GM23338 (cell line): Measurements from ENCODE around the gene DEFB115. TPM values are rescaled to one million over a fixed set of nuclear protein-coding genes. Genes with fewer than 3 reads are reported as not detected.
"Not testable (repeated sequence)": the region's sequence is repeated elsewhere in the genome, so short reads cannot be mapped to it uniquely, and the experiment has no call there.

Experiments
- ATAC-seq: fragments of 200-7000 bp; cut with Tn5 transposase; 3 replicates; pipeline ENCODE4 v1.9.1; 2020
- DNase-seq: peaks from one replicate; pipeline ENCODE4 v3.0.0-alpha.2; 2015; ENCODE audit warnings: low spot score
- H2AFZ ChIP-seq: fragments of 200-600 bp; sonication (generic); 2 replicates; pipeline ENCODE4 v1.8.0; 2016; ENCODE audit warnings: antibody characterized with exemption, mild to moderate bottlenecking, moderate library complexity
- H3F3A ChIP-seq: fragments of 200-600 bp; sonication (generic); replicated peaks from 2 replicates; pipeline ENCODE4 v1.8.0; 2017; ENCODE audit warnings: antibody characterized with exemption, mixed run types, low read depth
- H3K27ac ChIP-seq: fragments of 200-600 bp; sonication (generic); 2 replicates; pipeline ENCODE4 v1.6.1; 2016; ENCODE audit warnings: low read depth
- H3K27me3 ChIP-seq: fragments of 200-600 bp; sonication (generic); 2 replicates; pipeline ENCODE4 v1.8.0; 2016; ENCODE audit warnings: mild to moderate bottlenecking, mixed run types, moderate library complexity; ENCODE audit not compliant: insufficient read depth
- H3K36me3 ChIP-seq: fragments of 200-600 bp; sonication (generic); 2 replicates; pipeline ENCODE4 v1.8.0; 2016; ENCODE audit warnings: mild to moderate bottlenecking; ENCODE audit not compliant: insufficient read depth
- H3K4me1 ChIP-seq: fragments of 200-600 bp; sonication (generic); 2 replicates; pipeline ENCODE4 v1.8.0; 2016; ENCODE audit warnings: mild to moderate bottlenecking, moderate library complexity; ENCODE audit not compliant: insufficient read depth
- H3K4me2 ChIP-seq: fragments of 200-600 bp; sonication (generic); 2 replicates; pipeline ENCODE4 v1.7.1; 2017; ENCODE audit warnings: mixed run types
- H3K4me3 ChIP-seq: fragments of 200-600 bp; sonication (generic); 2 replicates; pipeline ENCODE4 v1.6.1; 2016; ENCODE audit warnings: mixed run types
- H3K79me2 ChIP-seq: fragments of 200-600 bp; sonication (generic); replicated peaks from 2 replicates; pipeline ENCODE4 v1.8.0; 2017; ENCODE audit warnings: mild to moderate bottlenecking; ENCODE audit not compliant: insufficient read depth
- H3K9me2 ChIP-seq: fragments of 200-600 bp; sonication (generic); 2 replicates; pipeline ENCODE4 v1.8.0; 2017; ENCODE audit not compliant: insufficient read depth
- H4K20me1 ChIP-seq: fragments of 200-600 bp; sonication (generic); replicated peaks from 2 replicates; pipeline ENCODE4 v1.8.0; 2017; ENCODE audit warnings: mild to moderate bottlenecking; ENCODE audit not compliant: insufficient read depth
- H3K27ac Mint-ChIP-seq: 2 replicates; pipeline ENCODE4 v1.8.0; 2020; ENCODE audit warnings: inconsistent platforms, mild to moderate bottlenecking, moderate library complexity, mixed read lengths
- H3K27me3 Mint-ChIP-seq: 3 replicates; pipeline ENCODE4 v1.8.0; 2022; ENCODE audit warnings: low read depth, mild to moderate bottlenecking, moderate library complexity, mixed read lengths, inconsistent platforms; ENCODE audit not compliant: insufficient read depth, poor library complexity
- H3K36me3 Mint-ChIP-seq: 3 replicates; pipeline ENCODE4 v1.8.0; 2021; ENCODE audit warnings: low read depth, mild to moderate bottlenecking, inconsistent platforms, moderate library complexity, mixed read lengths
- H3K4me1 Mint-ChIP-seq: 3 replicates; pipeline ENCODE4 v1.8.0; 2020; ENCODE audit warnings: mild to moderate bottlenecking, inconsistent platforms, mixed read lengths
- H3K4me3 Mint-ChIP-seq: 3 replicates; pipeline ENCODE4 v1.8.0; 2021; ENCODE audit warnings: moderate library complexity, mild to moderate bottlenecking, inconsistent platforms, mixed read lengths
- H3K9me3 Mint-ChIP-seq: 3 replicates; pipeline ENCODE4 v1.8.0; 2020; ENCODE audit warnings: moderate library complexity, mild to moderate bottlenecking, inconsistent platforms, mixed read lengths
- CTCF ChIP-seq, 2 experiments: fragments of 200-600 bp in 1 of 2; sonication (generic) in 1 of 2; conservative IDR thresholded peaks; 2 replicates each; pipeline versions ENCODE4 v1.5.1 to v1.6.1; 2016 to 2017; ENCODE audit warnings: antibody characterized with exemption in 2 of 2, low read depth in 2 of 2, mild to moderate bottlenecking in 2 of 2, moderate library complexity in 1 of 2
- ETS1 ChIP-seq: IDR thresholded peaks from 2 replicates; pipeline ENCODE4 v1.6.1; 2016; ENCODE audit warnings: antibody characterized with exemption
- EZH2 ChIP-seq: fragments of 200-600 bp; sonication (generic); IDR thresholded peaks from one replicate; pipeline ENCODE4 v1.8.0; 2017; ENCODE audit warnings: antibody characterized with exemption, mild to moderate bottlenecking, low read depth; ENCODE audit not compliant: unreplicated experiment
- NANOG ChIP-seq: IDR thresholded peaks from 2 replicates; pipeline ENCODE4 v1.6.1; 2016; ENCODE audit warnings: antibody characterized with exemption, borderline replicate concordance
- POLR2AphosphoS5 ChIP-seq: IDR thresholded peaks from 2 replicates; pipeline ENCODE4 v1.6.1; 2016; ENCODE audit warnings: antibody characterized with exemption, low read depth
- REST ChIP-seq: IDR thresholded peaks from one replicate; pipeline ENCODE4 v1.6.1; 2018; ENCODE audit warnings: antibody characterized with exemption; ENCODE audit not compliant: unreplicated experiment
- STAT1 ChIP-seq: IDR thresholded peaks from one replicate; pipeline ENCODE4 v1.6.1; 2016; ENCODE audit warnings: antibody characterized with exemption; ENCODE audit not compliant: unreplicated experiment
- ZNF114 ChIP-seq: fragments of 250-450 bp; sonication (Bioruptor Pico); IDR thresholded peaks from 2 replicates; pipeline ENCODE4 v1.5.0; 2020; ENCODE audit warnings: mild to moderate bottlenecking, moderate library complexity
- ZNF331 ChIP-seq: fragments of 250-450 bp; sonication (Bioruptor Pico); IDR thresholded peaks from 2 replicates; pipeline ENCODE4 v1.5.0; 2020; ENCODE audit warnings: low read depth, mild to moderate bottlenecking, moderate library complexity
- polyA plus RNA-seq: library from polyadenylated mRNA; unstranded; fragments of >200 nt; fragmentation: Nextera tagmentation; extraction: Ambion mirVana; gene quantifications from 2 replicates; pipeline ENCODE4 v1.2.1, GENCODE V29; 2016
- total RNA-seq: library from RNA; depleted of rRNA; stranded (reverse); fragments of >200 nt; shearing (Covaris generic); gene quantifications from 2 replicates; pipeline ENCODE4 v1.2.3, GENCODE V29; 2014

DEFB115 gene
- total and polyA plus RNA-seq, 2 experiments from 2014 or later: 1.1 TPM; not detected in 1

GRCh38 chr20:31284964-31285363 lies 27.5 kb downstream of the DEFB115 start:
- not testable (repeated sequence) for H3K4me2 ChIP-seq, H3F3A ChIP-seq, H4K20me1 ChIP-seq, H3K79me2 ChIP-seq, DNase-seq, H3K27ac ChIP-seq, H3K4me3 ChIP-seq, H3K27me3 ChIP-seq, H3K4me1 Mint-ChIP-seq, H3K4me3 Mint-ChIP-seq, H3K27me3 Mint-ChIP-seq, ATAC-seq, H3K9me2 ChIP-seq, H3K27ac Mint-ChIP-seq, H2AFZ ChIP-seq, H3K4me1 ChIP-seq
- peaks cover 40% of the 10 kb centered on the region for H3K36me3 ChIP-seq
- H3K36me3 Mint-ChIP-seq: peaks cover 66% of the 10 kb centered on the region
- H3K9me3 Mint-ChIP-seq: peaks cover 99% of the 10 kb centered on the region

- Histone ChIP-seq H3K4me1 (no peaks in the 10 kb centered on the region), H3K79me2 (no peaks in the 10 kb centered on the region), H3F3A (no peaks in the 10 kb centered on the region), H3K27me3 (no peaks in the 10 kb centered on the region), H3K36me3 (peaks cover 9% of the 10 kb centered on the region), H3K27ac (no peak within 1 kb of the TSS), H2AFZ (no peak within 1 kb of the TSS), H4K20me1 (no peaks in the 10 kb centered on the region), H3K4me3 (no peak within 1 kb of the TSS), H3K4me2 (no peak within 1 kb of the TSS), H3K9me2 (no peaks in the 10 kb centered on the region)
- Mint-ChIP-seq H3K36me3 (peaks cover 21% of the 10 kb centered on the region), H3K4me3 (no peak within 1 kb of the TSS), H3K9me3 (peaks cover 98% of the 10 kb centered on the region), H3K27ac (no peak within 1 kb of the TSS), H3K27me3 (peaks cover 3% of the 10 kb centered on the region), H3K4me1 (no peaks in the 10 kb centered on the region)
- no peak for DNase-seq
- no peak for ATAC-seq
- TF ChIP-seq CTCF (conservative IDR thresholded peaks at IDR 0.05; ENCODE audit: low read depth in 2 of 2): no peak
- no peak for TF ChIP-seq POLR2AphosphoS5
- TF ChIP-seq NANOG: no peak
- TF ChIP-seq REST: no peak
- TF ChIP-seq ETS1: no peak
- no peak for TF ChIP-seq ZNF114 (CRISPR knock-in tag)
- no peak for TF ChIP-seq STAT1
- TF ChIP-seq EZH2: no peak
- no peak for TF ChIP-seq ZNF331 (CRISPR knock-in tag)
Measured at GRCh38 chr20:31308535-31309162, 51.2 kb downstream of the DEFB115 start, which contains the start of gene DEFB116. TSS of gene DEFB116 (minus strand) at chr20:31308585. CDS start at chr20:31308585, 0 bp downstream.
